GM23338 (cell line): ENCODE data around the gene EYS. TPM values are rescaled to one million over a fixed set of nuclear protein-coding genes. Genes with fewer than 3 reads are reported as not detected.

Experiments
- ATAC-seq: fragments of 200-7000 bp; cut with Tn5 transposase; 3 replicates; pipeline ENCODE4 v1.9.1; 2020
- DNase-seq: peaks from one replicate; pipeline ENCODE4 v3.0.0-alpha.2; 2015; ENCODE audit warnings: low spot score
- H2AFZ ChIP-seq: fragments of 200-600 bp; sonication (generic); 2 replicates; pipeline ENCODE4 v1.8.0; 2016; ENCODE audit warnings: antibody characterized with exemption, mild to moderate bottlenecking, moderate library complexity
- H3F3A ChIP-seq: fragments of 200-600 bp; sonication (generic); replicated peaks from 2 replicates; pipeline ENCODE4 v1.8.0; 2017; ENCODE audit warnings: antibody characterized with exemption, mixed run types, low read depth
- H3K27ac ChIP-seq: fragments of 200-600 bp; sonication (generic); 2 replicates; pipeline ENCODE4 v1.6.1; 2016; ENCODE audit warnings: low read depth
- H3K27me3 ChIP-seq: fragments of 200-600 bp; sonication (generic); 2 replicates; pipeline ENCODE4 v1.8.0; 2016; ENCODE audit warnings: mild to moderate bottlenecking, mixed run types, moderate library complexity; ENCODE audit not compliant: insufficient read depth
- H3K36me3 ChIP-seq: fragments of 200-600 bp; sonication (generic); 2 replicates; pipeline ENCODE4 v1.8.0; 2016; ENCODE audit warnings: mild to moderate bottlenecking; ENCODE audit not compliant: insufficient read depth
- H3K4me1 ChIP-seq: fragments of 200-600 bp; sonication (generic); 2 replicates; pipeline ENCODE4 v1.8.0; 2016; ENCODE audit warnings: mild to moderate bottlenecking, moderate library complexity; ENCODE audit not compliant: insufficient read depth
- H3K4me2 ChIP-seq: fragments of 200-600 bp; sonication (generic); 2 replicates; pipeline ENCODE4 v1.7.1; 2017; ENCODE audit warnings: mixed run types
- H3K4me3 ChIP-seq: fragments of 200-600 bp; sonication (generic); 2 replicates; pipeline ENCODE4 v1.6.1; 2016; ENCODE audit warnings: mixed run types
- H3K79me2 ChIP-seq: fragments of 200-600 bp; sonication (generic); replicated peaks from 2 replicates; pipeline ENCODE4 v1.8.0; 2017; ENCODE audit warnings: mild to moderate bottlenecking; ENCODE audit not compliant: insufficient read depth
- H3K9me2 ChIP-seq: fragments of 200-600 bp; sonication (generic); 2 replicates; pipeline ENCODE4 v1.8.0; 2017; ENCODE audit not compliant: insufficient read depth
- H4K20me1 ChIP-seq: fragments of 200-600 bp; sonication (generic); replicated peaks from 2 replicates; pipeline ENCODE4 v1.8.0; 2017; ENCODE audit warnings: mild to moderate bottlenecking; ENCODE audit not compliant: insufficient read depth
- H3K27ac Mint-ChIP-seq: 2 replicates; pipeline ENCODE4 v1.8.0; 2020; ENCODE audit warnings: inconsistent platforms, mild to moderate bottlenecking, moderate library complexity, mixed read lengths
- H3K27me3 Mint-ChIP-seq: 3 replicates; pipeline ENCODE4 v1.8.0; 2022; ENCODE audit warnings: low read depth, mild to moderate bottlenecking, moderate library complexity, mixed read lengths, inconsistent platforms; ENCODE audit not compliant: insufficient read depth, poor library complexity
- H3K36me3 Mint-ChIP-seq: 3 replicates; pipeline ENCODE4 v1.8.0; 2021; ENCODE audit warnings: low read depth, mild to moderate bottlenecking, inconsistent platforms, moderate library complexity, mixed read lengths
- H3K4me1 Mint-ChIP-seq: 3 replicates; pipeline ENCODE4 v1.8.0; 2020; ENCODE audit warnings: mild to moderate bottlenecking, inconsistent platforms, mixed read lengths
- H3K4me3 Mint-ChIP-seq: 3 replicates; pipeline ENCODE4 v1.8.0; 2021; ENCODE audit warnings: moderate library complexity, mild to moderate bottlenecking, inconsistent platforms, mixed read lengths
- H3K9me3 Mint-ChIP-seq: 3 replicates; pipeline ENCODE4 v1.8.0; 2020; ENCODE audit warnings: moderate library complexity, mild to moderate bottlenecking, inconsistent platforms, mixed read lengths
- CREB1 ChIP-seq: fragments of 250-450 bp; sonication (Bioruptor Pico); IDR thresholded peaks from 2 replicates; pipeline ENCODE4 v1.5.0; 2020; ENCODE audit warnings: low read depth, mild to moderate bottlenecking, moderate library complexity
- EZH2 ChIP-seq: fragments of 200-600 bp; sonication (generic); IDR thresholded peaks from one replicate; pipeline ENCODE4 v1.8.0; 2017; ENCODE audit warnings: antibody characterized with exemption, mild to moderate bottlenecking, low read depth; ENCODE audit not compliant: unreplicated experiment
- JUNB ChIP-seq: IDR thresholded peaks from one replicate; pipeline ENCODE4 v1.6.1; 2016; ENCODE audit warnings: antibody characterized with exemption; ENCODE audit not compliant: unreplicated experiment
- NANOG ChIP-seq: IDR thresholded peaks from 2 replicates; pipeline ENCODE4 v1.6.1; 2016; ENCODE audit warnings: antibody characterized with exemption, borderline replicate concordance
- POLR2AphosphoS5 ChIP-seq: IDR thresholded peaks from 2 replicates; pipeline ENCODE4 v1.6.1; 2016; ENCODE audit warnings: antibody characterized with exemption, low read depth
- STAT1 ChIP-seq: IDR thresholded peaks from one replicate; pipeline ENCODE4 v1.6.1; 2016; ENCODE audit warnings: antibody characterized with exemption; ENCODE audit not compliant: unreplicated experiment
- ZNF114 ChIP-seq: fragments of 250-450 bp; sonication (Bioruptor Pico); IDR thresholded peaks from 2 replicates; pipeline ENCODE4 v1.5.0; 2020; ENCODE audit warnings: mild to moderate bottlenecking, moderate library complexity
- ZNF331 ChIP-seq: fragments of 250-450 bp; sonication (Bioruptor Pico); IDR thresholded peaks from 2 replicates; pipeline ENCODE4 v1.5.0; 2020; ENCODE audit warnings: low read depth, mild to moderate bottlenecking, moderate library complexity
- polyA plus RNA-seq: library from polyadenylated mRNA; unstranded; fragments of >200 nt; fragmentation: Nextera tagmentation; extraction: Ambion mirVana; gene quantifications from 2 replicates; pipeline ENCODE4 v1.2.1, GENCODE V29; 2016
- total RNA-seq: library from RNA; depleted of rRNA; stranded (reverse); fragments of >200 nt; shearing (Covaris generic); gene quantifications from 2 replicates; pipeline ENCODE4 v1.2.3, GENCODE V29; 2014
- TF ChIP-seq, protein P1 (sequence below): IDR thresholded peaks from one replicate; pipeline ENCODE4 v1.6.1; 2018; ENCODE audit warnings: antibody characterized with exemption; ENCODE audit not compliant: unreplicated experiment
- TF ChIP-seq, protein P2 (sequence below): IDR thresholded peaks from 2 replicates; pipeline ENCODE4 v1.6.1; 2016; ENCODE audit warnings: antibody characterized with exemption

Gene EYS
- total and polyA plus RNA-seq, 2 experiments from 2014 or later = 0.38 to 0.52 TPM

DNA sequence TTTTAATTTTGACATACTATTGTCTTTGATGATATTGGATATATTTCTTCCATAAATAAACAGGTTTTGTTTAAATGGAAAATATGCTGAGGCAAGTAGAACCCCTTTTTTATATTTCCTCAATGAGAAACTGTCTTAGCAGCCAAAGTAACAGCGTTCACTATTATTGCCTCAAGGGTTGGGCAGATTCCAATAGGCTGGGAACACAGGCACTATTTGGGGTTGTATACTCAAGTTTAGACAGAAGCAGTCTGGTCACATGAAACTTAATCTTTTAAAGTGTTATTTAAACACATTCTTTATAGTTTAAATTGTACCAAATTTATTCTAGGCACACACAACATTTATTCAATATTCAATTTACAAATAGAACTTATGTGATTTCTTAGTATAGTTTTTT, 520.2 kb downstream of the EYS start:
- Histone ChIP-seq H3K27me3 (no peaks in the 10 kb centered on the region), H3K27ac (no peak overlapping the region), H3F3A (no peaks in the 10 kb centered on the region), H2AFZ (no peak overlapping the region), H3K36me3 (no peaks in the 10 kb centered on the region), H4K20me1 (no peaks in the 10 kb centered on the region), H3K4me2 (no peak overlapping the region), H3K9me2 (no peaks in the 10 kb centered on the region), H3K4me3 (no peak overlapping the region), H3K79me2 (no peaks in the 10 kb centered on the region), H3K4me1 (peaks cover 9% of the 10 kb centered on the region)
- no peaks in the 10 kb centered on the region for H3K27me3 Mint-ChIP-seq
- no peak overlapping the region for H3K4me3 Mint-ChIP-seq
- DNase-seq (no peak), ATAC-seq (no peak)
- H3K4me1 Mint-ChIP-seq = peaks cover 14% of the 10 kb centered on the region; the same call in 2 of the 3 replicates
- no peaks in the 10 kb centered on the region; the same call in 2 of the 3 replicates for H3K9me3 Mint-ChIP-seq
- TF ChIP-seq JUNB = no peak
- TF ChIP-seq, protein P1, sequence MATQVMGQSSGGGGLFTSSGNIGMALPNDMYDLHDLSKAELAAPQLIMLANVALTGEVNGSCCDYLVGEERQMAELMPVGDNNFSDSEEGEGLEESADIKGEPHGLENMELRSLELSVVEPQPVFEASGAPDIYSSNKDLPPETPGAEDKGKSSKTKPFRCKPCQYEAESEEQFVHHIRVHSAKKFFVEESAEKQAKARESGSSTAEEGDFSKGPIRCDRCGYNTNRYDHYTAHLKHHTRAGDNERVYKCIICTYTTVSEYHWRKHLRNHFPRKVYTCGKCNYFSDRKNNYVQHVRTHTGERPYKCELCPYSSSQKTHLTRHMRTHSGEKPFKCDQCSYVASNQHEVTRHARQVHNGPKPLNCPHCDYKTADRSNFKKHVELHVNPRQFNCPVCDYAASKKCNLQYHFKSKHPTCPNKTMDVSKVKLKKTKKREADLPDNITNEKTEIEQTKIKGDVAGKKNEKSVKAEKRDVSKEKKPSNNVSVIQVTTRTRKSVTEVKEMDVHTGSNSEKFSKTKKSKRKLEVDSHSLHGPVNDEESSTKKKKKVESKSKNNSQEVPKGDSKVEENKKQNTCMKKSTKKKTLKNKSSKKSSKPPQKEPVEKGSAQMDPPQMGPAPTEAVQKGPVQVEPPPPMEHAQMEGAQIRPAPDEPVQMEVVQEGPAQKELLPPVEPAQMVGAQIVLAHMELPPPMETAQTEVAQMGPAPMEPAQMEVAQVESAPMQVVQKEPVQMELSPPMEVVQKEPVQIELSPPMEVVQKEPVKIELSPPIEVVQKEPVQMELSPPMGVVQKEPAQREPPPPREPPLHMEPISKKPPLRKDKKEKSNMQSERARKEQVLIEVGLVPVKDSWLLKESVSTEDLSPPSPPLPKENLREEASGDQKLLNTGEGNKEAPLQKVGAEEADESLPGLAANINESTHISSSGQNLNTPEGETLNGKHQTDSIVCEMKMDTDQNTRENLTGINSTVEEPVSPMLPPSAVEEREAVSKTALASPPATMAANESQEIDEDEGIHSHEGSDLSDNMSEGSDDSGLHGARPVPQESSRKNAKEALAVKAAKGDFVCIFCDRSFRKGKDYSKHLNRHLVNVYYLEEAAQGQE = no peak
- no peak for TF ChIP-seq ZNF331 (CRISPR knock-in tag)
- TF ChIP-seq, protein P2, sequence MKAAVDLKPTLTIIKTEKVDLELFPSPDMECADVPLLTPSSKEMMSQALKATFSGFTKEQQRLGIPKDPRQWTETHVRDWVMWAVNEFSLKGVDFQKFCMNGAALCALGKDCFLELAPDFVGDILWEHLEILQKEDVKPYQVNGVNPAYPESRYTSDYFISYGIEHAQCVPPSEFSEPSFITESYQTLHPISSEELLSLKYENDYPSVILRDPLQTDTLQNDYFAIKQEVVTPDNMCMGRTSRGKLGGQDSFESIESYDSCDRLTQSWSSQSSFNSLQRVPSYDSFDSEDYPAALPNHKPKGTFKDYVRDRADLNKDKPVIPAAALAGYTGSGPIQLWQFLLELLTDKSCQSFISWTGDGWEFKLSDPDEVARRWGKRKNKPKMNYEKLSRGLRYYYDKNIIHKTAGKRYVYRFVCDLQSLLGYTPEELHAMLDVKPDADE = no peak
- TF ChIP-seq EZH2 = no peak
- no peak for TF ChIP-seq STAT1
- no peak for TF ChIP-seq ZNF114 (CRISPR knock-in tag)
- TF ChIP-seq CREB1 (CRISPR knock-in tag) = no peak
- H3K36me3 Mint-ChIP-seq = no peaks in the 10 kb centered on the region
- H3K27ac Mint-ChIP-seq = no peak overlapping the region

DNA sequence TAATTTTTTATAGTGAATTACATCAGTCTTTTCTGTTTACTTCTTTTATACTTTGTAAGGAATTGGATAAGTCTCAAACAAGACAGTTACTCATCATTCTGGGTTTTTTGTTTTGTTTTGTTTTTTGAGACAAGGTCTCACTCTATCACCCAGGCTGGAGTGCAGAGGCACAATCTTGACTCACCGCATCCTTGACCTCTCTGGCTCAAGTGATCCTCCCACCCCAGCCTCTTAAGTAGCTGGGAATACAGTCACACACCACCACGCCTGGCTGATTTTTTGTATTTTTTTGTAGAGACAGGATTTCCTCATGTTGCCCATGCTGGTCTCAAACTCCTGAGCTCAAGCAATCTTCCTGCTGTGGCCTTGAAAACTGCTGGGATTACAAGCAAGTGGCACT, 524.3 kb downstream of the EYS start:
- H3K4me1 ChIP-seq = no peaks in the 10 kb centered on the region
- no peak overlapping the region for H3K27ac ChIP-seq
- H3K36me3 ChIP-seq = no peaks in the 10 kb centered on the region
- H3F3A ChIP-seq = no peaks in the 10 kb centered on the region
- no peaks in the 10 kb centered on the region for H4K20me1 ChIP-seq
- H3K9me2 ChIP-seq = no peaks in the 10 kb centered on the region
- H3K79me2 ChIP-seq = no peaks in the 10 kb centered on the region
- H3K4me3 ChIP-seq = no peak overlapping the region
- no peak for ATAC-seq
- H3K4me2 ChIP-seq = no peak overlapping the region
- DNase-seq = no peak
- no peak overlapping the region for H2AFZ ChIP-seq
- H3K27me3 ChIP-seq = no peaks in the 10 kb centered on the region
- Mint-ChIP-seq H3K9me3 (peaks cover 18% of the 10 kb centered on the region; the same call in 2 of the 3 replicates), H3K36me3 (no peaks in the 10 kb centered on the region; the same call in 2 of the 3 replicates), H3K27me3 (no peaks in the 10 kb centered on the region), H3K27ac (no peak overlapping the region), H3K4me3 (no peak overlapping the region), H3K4me1 (no peaks in the 10 kb centered on the region)
- TF ChIP-seq, protein P2 = no peak
- no peak for TF ChIP-seq CREB1 (CRISPR knock-in tag)
- TF ChIP-seq NANOG = no peak
- TF ChIP-seq, protein P1 = no peak
- TF ChIP-seq ZNF114 (CRISPR knock-in tag) = no peak
- no peak for TF ChIP-seq JUNB
- TF ChIP-seq ZNF331 (CRISPR knock-in tag) = no peak
- TF ChIP-seq POLR2AphosphoS5 = no peak
